ENCODE data around the gene AGFG2. TPM values are rescaled to one million over a fixed set of nuclear protein-coding genes. Genes with fewer than 3 reads are reported as not detected.

Gene AGFG2
- total RNA-seq, 1 experiment from 2014 or later, result 11.9 TPM

GRCh38 chr7:100580466-100581283, 41.7 kb downstream of the AGFG2 start:
- intact Hi-C loops (cut with micrococcal nuclease), result no loop called here
- TF ChIP-seq CTCF (IDR thresholded peaks at IDR 0.05; ENCODE audit: unreplicated experiment), result no peak
- no peak overlapping the region for H3K27ac Mint-ChIP-seq (ENCODE audit: low read depth, unreplicated experiment)
- CTCF ChIA-PET, result interaction anchor here (0.6 to 1.3 kb wide), 4 partner anchors 17 to 553 kb away, joined by 3 to 4 read pairs (median 3); partner anchors contain the start of gene POP7
- H3K9me3 Mint-ChIP-seq (ENCODE audit: unreplicated experiment), result no peaks in the 10 kb centered on the region
- H3K4me1 Mint-ChIP-seq (ENCODE audit: insufficient read depth, unreplicated experiment), result peaks cover 13% of the 10 kb centered on the region
- H3K36me3 Mint-ChIP-seq (ENCODE audit: insufficient read depth, unreplicated experiment), result peaks cover 27% of the 10 kb centered on the region
- H3K27me3 Mint-ChIP-seq (ENCODE audit: insufficient read depth, unreplicated experiment), result no peaks in the 10 kb centered on the region
- no peak for DNase-seq (ENCODE audit: unreplicated experiment)
- BruUV-seq (replicated peaks), result no TSS peak
- POLR2A ChIA-PET, result no interaction called here
- H3K4me3 Mint-ChIP-seq (ENCODE audit: unreplicated experiment), result no peak overlapping the region

GRCh38 chr7:100582041-100582579, 43.1 kb downstream of the AGFG2 start:
- no peak for DNase-seq (ENCODE audit: unreplicated experiment)
- ChIA-PET CTCF (interaction anchor here (0.5 to 1.3 kb wide), 3 partner anchors 18 to 109 kb away, joined by 3 to 4 read pairs (median 4); partner anchors contain the start of gene PCOLCE), POLR2A (interaction anchor here (0.5 kb wide), 1 partner anchor 22 kb away, joined by 3 read pairs; no protein-coding TSS in a partner anchor)
- H3K27me3 Mint-ChIP-seq (ENCODE audit: insufficient read depth, unreplicated experiment), result no peaks in the 10 kb centered on the region
- H3K27ac Mint-ChIP-seq (ENCODE audit: low read depth, unreplicated experiment), result no peak overlapping the region
- peaks cover 13% of the 10 kb centered on the region for H3K4me1 Mint-ChIP-seq (ENCODE audit: insufficient read depth, unreplicated experiment)
- BruUV-seq (replicated peaks), result no TSS peak
- H3K36me3 Mint-ChIP-seq (ENCODE audit: insufficient read depth, unreplicated experiment), result peaks cover 23% of the 10 kb centered on the region
- no peak overlapping the region for H3K4me3 Mint-ChIP-seq (ENCODE audit: unreplicated experiment)
- no peaks in the 10 kb centered on the region for H3K9me3 Mint-ChIP-seq (ENCODE audit: unreplicated experiment)
- TF ChIP-seq CTCF (IDR thresholded peaks at IDR 0.05; ENCODE audit: unreplicated experiment), result no peak
- intact Hi-C loops (cut with micrococcal nuclease), result no loop called here

GRCh38 chr7:100582650-100583049, 43.6 kb downstream of the AGFG2 start:
- BruUV-seq (replicated peaks), result no TSS peak
- TF ChIP-seq CTCF (IDR thresholded peaks at IDR 0.05; ENCODE audit: unreplicated experiment), result no peak
- H3K27ac Mint-ChIP-seq (ENCODE audit: low read depth, unreplicated experiment), result no peak overlapping the region
- no peak overlapping the region for H3K4me3 Mint-ChIP-seq (ENCODE audit: unreplicated experiment)
- no peaks in the 10 kb centered on the region for H3K9me3 Mint-ChIP-seq (ENCODE audit: unreplicated experiment)
- H3K36me3 Mint-ChIP-seq (ENCODE audit: insufficient read depth, unreplicated experiment), result peaks cover 23% of the 10 kb centered on the region
- intact Hi-C loops (cut with micrococcal nuclease), result no loop called here
- H3K4me1 Mint-ChIP-seq (ENCODE audit: insufficient read depth, unreplicated experiment), result peaks cover 13% of the 10 kb centered on the region
- ChIA-PET POLR2A (interaction anchor here (4.8 kb wide), 1 partner anchor 30 kb away, joined by 49 read pairs; the partner anchor contains the start of gene MOSPD3), CTCF (interaction anchor here (0.5 kb wide), 1 partner anchor 19 kb away, joined by 4 read pairs; the partner anchor contains the start of gene PCOLCE)
- no peak for DNase-seq (ENCODE audit: unreplicated experiment)
- no peaks in the 10 kb centered on the region for H3K27me3 Mint-ChIP-seq (ENCODE audit: insufficient read depth, unreplicated experiment)

Measured in MCF 10A (cell line).